ENCODE measurements around the gene RFX3.

Gene RFX3

DNA sequence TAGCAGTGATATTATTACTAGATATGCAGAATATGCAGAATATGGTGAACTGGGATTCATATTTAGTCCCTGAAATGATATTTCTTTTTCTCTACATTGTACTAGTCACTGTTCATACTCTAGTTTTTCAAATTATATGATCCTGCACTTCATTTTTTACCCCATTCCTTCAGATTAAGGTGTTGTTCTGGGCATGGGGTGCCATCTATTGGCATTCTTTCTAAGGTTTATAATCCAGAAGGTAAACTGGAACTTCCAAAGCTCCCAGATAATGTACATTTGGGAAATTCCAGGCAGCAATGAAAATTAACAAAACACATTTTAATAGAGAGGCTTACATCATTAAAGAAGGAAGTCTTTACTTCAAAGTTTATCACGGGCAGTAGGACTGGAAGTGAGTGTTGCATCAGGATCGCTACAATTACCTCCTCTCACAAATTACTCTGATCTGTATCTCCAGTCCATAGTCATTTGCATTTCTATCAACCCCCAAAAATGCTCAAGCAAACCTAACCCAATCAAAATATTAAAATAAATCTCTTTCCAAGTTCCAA is 12.5 kb downstream of the RFX3 start:
- DNase-seq (ENCODE audit: low read depth, low spot score) = no peak

- DNase-seq (ENCODE audit: low read depth, low spot score) = no peak
Measured at GRCh38 chr9:3511551-3511950, 14.2 kb downstream of the RFX3 start.

DNA sequence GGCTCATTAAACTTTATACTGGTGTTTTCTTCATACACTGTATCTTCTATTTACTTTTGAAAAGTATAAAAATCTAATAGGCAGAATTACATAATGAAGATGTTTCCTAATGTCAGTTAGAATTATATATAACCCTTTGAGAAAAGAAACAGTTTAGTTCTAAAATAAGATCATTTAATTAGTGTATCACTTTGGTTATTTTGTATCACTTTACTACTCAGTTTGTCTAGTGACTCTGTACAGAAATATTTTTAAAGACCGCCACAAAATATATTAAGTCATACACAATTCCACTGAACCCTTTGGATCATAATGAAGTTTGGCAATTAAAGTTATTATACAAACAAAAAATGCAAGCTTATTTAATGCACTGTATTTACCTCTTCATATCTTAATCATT is 15.0 kb downstream of the RFX3 start:
- DNase-seq (ENCODE audit: low read depth, low spot score) = no peak

- DNase-seq (ENCODE audit: low read depth, low spot score) = no peak
Measured at GRCh38 chr9:3509926-3510325, 15.9 kb downstream of the RFX3 start.

DNA sequence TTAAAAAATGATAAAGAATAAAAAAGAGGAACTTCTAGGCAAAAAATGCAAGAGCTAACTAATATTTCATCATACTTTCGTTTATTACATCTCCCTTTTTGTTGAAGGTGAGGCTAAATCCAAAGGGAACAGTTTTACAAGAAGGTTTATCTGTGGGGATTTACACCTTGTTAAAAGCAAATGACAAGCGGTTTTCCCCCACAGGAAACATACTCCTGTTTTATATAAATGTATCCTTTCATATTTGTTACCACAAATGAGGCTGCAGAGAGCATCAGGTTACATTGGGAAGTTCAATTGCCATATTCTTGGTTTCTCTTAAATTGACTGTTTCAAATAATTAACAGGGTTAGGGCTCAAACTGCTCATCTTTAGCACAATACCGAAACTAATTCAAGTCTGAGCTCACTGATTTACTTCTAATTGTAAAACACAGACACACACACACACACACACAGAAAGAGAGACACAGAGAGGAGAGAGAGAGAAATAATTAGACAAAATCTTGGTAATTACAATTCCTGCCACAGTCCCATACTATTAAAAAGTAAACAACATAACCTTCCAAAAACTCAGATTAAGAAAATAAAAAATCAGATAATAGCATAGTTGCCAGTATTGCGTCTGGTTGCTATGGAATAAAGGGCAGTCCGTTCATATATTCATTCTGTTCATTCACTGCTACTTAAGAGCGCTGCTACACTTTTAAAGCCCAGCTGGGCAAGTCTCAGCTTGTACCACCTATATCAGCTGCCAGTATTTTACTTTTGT is 17.1 kb downstream of the RFX3 start:
- no peak for DNase-seq (ENCODE audit: low read depth, low spot score)

DNA sequence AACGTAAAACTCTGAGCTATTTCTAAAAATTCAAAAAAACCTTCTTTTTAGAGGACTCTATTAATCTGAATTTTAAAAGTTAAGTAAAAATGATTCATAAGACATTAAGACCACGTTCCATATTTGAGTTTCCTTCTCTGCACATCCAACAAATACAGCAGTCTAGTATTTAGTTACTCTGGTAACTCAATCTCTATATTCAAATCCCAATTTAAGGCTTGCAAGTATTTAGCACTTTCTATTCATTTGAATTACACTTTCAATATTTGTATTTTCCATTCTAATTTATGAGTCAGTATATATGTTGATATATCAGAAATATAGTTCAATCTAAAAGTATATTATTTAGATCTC is 17.7 kb downstream of the RFX3 start:
- DNase-seq (ENCODE audit: low read depth, low spot score) = no peak

DNA sequence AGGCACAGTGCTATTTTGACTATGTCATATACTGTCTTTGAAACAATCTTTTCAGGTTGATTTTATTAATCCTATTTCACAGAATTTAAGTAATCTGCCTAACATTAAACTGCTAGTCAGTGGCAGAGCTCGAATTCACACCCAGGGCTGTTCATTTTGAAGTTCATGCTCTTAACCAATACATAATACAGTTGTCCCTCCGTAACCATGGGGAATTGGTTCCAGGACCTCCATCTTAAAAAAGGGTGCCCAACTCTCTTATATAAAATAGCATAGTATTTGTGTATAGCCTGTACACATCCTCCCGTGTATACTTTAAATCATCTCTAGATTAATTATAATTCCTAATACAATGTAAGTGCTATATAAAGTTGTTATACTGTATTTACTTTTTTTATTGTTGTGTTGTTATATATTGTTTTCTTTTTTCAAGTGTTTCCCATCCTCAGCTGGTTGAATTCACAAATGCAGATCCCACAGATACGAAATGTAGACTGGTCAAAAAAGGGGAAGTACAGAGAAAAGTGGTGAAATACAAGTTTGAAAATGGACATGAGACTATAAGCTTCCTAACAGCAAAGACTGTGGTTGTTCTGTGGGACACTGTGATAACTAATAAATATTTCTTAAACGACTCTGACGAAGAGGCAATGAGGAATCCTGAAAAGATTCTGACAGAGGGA is 18.3 kb downstream of the RFX3 start:
- DNase-seq (ENCODE audit: low read depth, low spot score) = no peak

DNA sequence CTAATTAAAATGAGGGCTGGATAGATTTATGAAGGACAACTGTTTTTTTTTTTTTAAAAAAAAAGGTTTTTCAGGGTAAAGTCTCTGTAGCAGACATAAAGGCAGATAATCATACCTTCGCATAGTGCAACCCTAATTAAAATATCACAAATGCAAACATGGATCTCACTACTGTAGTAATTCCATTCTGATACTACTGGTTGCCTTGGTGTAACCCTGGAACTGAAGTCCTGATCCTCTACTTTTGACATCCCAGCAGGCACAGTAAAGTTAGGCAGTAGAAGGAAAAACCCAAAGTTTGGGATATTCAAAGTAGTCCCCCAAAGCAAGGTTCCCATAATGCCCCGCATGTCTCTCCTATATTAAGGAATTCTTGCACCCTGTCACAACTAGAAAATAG is 19.6 kb downstream of the RFX3 start:
- DNase-seq (ENCODE audit: low read depth, low spot score) = no peak

DNA sequence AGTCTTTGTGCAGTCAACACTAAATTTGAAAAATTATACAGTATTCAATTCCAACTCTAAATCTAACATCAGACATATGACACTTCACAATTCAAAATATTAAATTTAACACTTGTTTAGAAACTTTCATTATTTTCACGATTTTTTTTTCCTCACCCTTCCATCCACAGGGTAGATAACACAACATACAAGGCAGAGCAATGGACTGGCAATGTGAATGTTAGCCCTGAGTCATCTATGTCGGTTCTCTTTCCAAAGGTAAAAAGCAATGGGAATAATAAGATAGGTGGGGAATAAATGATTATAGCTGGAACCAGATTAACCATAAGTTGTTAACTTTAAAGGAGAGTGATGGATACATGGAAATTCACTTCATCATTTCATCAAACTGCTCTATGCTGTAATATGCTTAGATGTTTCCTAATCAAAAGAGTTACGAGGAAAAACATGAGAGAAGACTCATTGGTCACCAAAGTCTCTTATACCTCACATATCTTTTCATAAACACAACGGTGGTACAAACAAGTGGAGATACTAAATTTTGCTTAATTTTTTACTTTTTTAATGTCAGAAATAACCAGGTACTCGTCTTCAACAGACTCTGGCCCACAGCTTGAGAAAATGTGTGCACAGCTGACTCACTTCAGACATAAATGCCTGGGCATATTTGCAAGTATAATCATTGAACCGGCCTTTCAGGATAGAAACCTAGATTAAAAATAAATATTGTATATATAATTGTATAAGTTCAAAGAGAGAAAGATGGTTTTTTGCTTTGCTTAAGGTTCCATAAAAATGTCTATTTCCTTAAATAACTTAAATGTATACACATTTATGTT is 23.0 kb downstream of the RFX3 start:
- no peak for DNase-seq (ENCODE audit: low read depth, low spot score)

DNA sequence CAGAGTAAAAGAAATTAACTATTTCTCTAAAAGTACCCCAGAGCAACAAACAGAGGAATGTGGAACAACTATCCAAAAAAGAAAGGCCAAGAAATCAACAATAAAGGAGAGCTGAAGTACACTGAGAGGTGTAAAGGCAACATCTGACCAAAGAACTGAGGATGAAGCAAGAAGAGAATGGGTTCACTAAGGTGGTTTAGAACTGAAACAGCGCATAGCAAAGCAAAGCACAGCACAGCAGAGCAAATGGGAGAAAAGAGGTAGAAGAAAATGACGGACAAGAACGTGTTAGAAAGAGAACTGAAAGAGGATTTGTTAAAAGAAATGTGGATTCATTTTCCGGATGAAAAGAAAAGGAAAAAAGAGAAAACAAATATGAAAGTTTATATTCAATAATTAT is 25.8 kb downstream of the RFX3 start:
- DNase-seq (ENCODE audit: low read depth, low spot score) = no peak

DNA sequence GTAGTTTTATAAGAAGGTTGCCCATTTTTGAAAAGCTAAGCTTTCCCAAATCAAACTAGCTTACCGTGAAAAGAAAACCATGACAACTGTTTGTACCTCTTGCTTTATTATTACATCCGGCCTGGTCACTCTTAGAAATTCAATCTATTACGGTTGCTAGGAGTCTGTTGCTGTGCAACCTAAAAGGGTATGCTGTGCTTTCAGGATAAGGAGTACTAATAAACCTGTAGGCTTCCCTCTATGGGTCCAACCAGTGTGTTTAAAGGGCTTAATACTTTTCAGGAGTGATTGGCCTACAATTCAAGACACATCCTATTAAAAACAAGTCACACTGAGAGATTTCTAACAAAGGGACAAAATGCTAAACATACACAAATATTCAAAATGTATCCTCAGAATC is 27.1 kb downstream of the RFX3 start:
- no peak for DNase-seq (ENCODE audit: low read depth, low spot score)

DNA sequence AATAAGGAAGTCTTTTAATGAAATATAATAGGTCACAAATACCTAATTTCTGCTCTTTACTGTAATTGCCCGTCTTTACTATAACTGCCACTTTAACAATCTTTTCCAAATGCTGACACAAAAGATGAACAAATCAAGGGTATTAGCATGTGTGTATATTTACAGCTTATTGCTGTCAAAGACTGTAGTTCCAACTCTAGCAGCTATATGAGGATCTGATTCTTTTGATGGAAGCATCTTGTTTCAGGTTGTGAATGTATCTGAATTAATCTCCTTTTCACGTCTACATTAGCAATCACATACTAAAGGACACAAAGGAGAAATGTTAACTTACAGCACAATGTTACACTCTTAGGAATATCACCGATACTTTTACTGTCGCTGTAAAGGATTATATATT is 27.9 kb downstream of the RFX3 start:
- no peak for DNase-seq (ENCODE audit: low read depth, low spot score)

GRCh38 chr9:3497401-3497800 is 28.4 kb downstream of the RFX3 start:
- DNase-seq (ENCODE audit: low read depth, low spot score) = no peak

GRCh38 chr9:3495855-3496254 is 29.9 kb downstream of the RFX3 start:
- DNase-seq (ENCODE audit: low read depth, low spot score) = no peak

DNA sequence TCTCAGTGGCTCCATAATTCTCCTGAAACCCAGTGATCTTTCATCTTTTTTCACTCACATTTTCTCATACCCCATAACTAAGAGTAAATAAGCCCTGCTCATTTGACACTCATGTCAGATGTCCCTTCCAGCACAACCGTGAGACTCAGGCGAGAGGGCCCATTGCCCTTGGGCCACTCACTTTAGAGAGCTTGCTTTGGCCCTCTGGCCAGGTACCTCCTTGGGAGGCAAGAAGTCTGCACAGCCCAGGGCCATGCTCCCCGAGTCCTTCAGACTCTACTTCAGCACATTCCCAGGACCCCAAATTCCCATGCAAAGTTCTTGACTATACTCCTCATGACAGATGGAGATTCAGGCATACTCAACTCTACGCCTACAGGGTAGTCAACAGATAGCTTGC is 33.6 kb downstream of the RFX3 start:
- DNase-seq (ENCODE audit: low read depth, low spot score) = no peak

DNA sequence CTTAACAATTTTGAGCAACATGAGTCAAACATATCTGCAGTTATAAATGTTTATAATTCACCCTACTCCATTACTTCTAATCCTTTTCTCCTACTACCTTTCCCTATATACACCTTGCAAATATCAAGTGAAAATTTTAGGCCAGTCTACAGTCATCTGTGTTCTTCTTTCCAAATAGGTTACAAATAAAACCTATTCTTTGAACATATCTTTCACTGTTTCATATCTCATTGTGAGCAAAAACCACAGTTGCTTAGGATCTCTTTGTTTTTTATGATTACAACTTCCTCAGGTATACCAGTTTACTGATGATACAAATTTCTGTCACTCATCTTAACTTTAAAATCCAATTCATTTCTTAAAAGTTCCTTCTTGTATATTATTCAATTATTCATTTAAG is 34.4 kb downstream of the RFX3 start:
- DNase-seq (ENCODE audit: low read depth, low spot score) = no peak

GRCh38 chr9:3490957-3491356 is 34.8 kb downstream of the RFX3 start:
- DNase-seq (ENCODE audit: low read depth, low spot score) = no peak

GRCh38 chr9:3482578-3482977 is 43.2 kb downstream of the RFX3 start:
- no peak for DNase-seq (ENCODE audit: low read depth, low spot score)

DNA sequence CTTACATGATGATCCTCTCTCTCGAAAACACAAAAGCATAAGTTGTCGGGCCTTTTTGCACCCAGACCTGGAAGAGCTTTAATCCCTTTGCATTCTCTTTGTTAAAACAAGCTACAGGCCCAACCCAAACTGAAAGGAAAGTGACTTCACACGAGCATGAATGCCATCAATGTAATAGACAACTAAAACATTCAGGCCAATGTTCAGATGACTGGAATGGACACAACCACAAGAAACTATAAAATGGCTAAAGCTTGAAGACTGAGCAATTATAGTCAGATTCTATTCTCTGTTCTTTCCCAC is 45.5 kb downstream of the RFX3 start:
- DNase-seq (ENCODE audit: low read depth, low spot score) = no peak

DNA sequence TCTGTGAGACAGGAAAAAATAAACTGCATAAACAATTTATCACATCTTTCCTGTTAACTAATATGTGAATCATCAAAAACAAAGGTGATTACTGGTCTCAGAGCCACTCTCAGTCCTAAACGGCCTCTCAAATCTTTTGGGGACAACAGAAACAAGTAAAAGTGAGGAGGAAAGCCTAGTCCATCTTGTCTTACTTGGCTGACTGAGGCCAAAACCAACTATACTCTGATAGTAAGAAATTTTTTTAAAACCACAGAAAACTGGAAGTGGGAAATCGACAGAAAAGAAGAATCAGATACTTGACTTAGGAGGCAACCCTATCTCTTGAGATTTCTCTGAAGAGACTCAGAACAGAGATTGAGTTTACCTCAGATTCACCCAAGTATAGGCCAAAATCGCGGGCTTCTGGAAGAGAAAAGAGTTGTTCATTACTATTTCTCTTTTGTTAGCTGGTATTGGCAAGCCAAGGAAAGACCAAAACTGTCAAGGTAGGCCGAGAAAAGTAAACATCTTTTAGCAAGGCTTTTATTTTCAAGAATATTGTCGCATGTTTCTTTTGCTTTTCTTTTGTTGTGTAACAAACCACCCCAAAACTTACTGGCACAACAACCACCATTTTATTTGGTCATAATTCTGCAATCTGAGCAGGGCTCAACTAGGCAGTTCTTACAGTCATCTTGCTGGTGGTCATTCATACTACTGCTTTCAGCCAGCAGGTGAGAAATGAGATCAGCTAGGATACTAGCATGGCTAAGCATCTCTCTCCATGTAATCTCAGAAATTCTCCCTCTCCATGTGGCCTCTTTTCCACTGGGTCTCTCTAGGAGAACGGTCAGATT is 46.1 kb downstream of the RFX3 start:
- DNase-seq (ENCODE audit: low read depth, low spot score) = no peak

DNA sequence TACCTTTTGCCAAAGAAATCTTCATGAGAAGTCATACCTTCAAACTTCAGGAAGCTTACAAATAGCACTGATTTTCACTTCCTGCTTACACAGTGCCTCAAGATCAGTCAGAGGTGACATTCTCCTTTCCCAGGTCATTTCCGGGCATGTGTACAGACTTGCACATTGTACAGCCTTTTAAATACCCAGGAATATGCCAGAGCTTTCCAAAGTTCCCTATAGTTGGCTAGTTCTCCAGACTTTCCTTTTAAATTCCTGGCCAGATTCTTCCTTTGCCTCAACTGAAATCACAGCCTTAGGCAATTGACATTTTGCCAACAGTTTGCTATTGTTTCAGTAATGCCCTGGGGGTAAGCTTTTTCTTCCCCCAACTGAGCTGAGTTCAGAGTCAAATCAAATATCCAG is 47.2 kb downstream of the RFX3 start:
- no peak for DNase-seq (ENCODE audit: low read depth, low spot score)
